GM18873 (cell line): ENCODE measurements around the gene CCDC90B.

Experiments
- ATAC-seq: cut with Tn5 transposase; IDR thresholded peaks from one replicate; pipeline ENCODE4 v1.9.1; 2021; ENCODE audit warnings: mild to moderate bottlenecking, moderate library complexity, moderate number of reproducible peaks; ENCODE audit not compliant: unreplicated experiment, low FRiP score

CCDC90B gene

GRCh38 chr11:83249445-83249844, 36.7 kb downstream of the CCDC90B start:
- ATAC-seq: no peak

GRCh38 chr11:83241291-83241946, 44.7 kb downstream of the CCDC90B start:
- peak; percentile 62 for ATAC-seq

- no peak for ATAC-seq
Observed at GRCh38 chr11:83238111-83238510, 48.1 kb downstream of the CCDC90B start.

GRCh38 chr11:83235825-83236224, 50.3 kb downstream of the CCDC90B start:
- no peak for ATAC-seq

GRCh38 chr11:83223457-83223856, 62.7 kb downstream of the CCDC90B start:
- no peak for ATAC-seq

- no peak for ATAC-seq
Observed at GRCh38 chr11:83222499-83222898, 63.7 kb downstream of the CCDC90B start.

- ATAC-seq: no peak
Observed at GRCh38 chr11:83221694-83222093, 64.5 kb downstream of the CCDC90B start.

- no peak for ATAC-seq
Observed at GRCh38 chr11:83220260-83220659, 65.9 kb downstream of the CCDC90B start.

- no peak for ATAC-seq
Observed at GRCh38 chr11:83219095-83219494, 67.1 kb downstream of the CCDC90B start.
